ENCODE measurements around the gene DOCK6.
A peak's percentile ranks its signal among the peaks of the same experiment; 100 is the strongest.

The DOCK6 gene

GRCh38 chr19:11291991-11292390 is 29.7 kb upstream of the DOCK6 start:
- H3K27ac ChIP-seq: peak overlapping the region; percentile 78
- peaks cover 3% of the 10 kb centered on the region for H3K36me3 ChIP-seq
- H3K27me3 ChIP-seq: peaks cover 7% of the 10 kb centered on the region
- H3K4me1 ChIP-seq (ENCODE audit: control insufficient read depth in 1 of 2, insufficient read depth in 1 of 2, low read depth in 1 of 2, low read length in 1 of 2): peaks cover 65 to 67% of the 10 kb centered on the region in 2 experiments
- H3K9me3 ChIP-seq: no peaks in the 10 kb centered on the region
- no peak for TF ChIP-seq CTCF (IDR thresholded peaks at IDR 0.05)
- no peak overlapping the region for H3K4me3 ChIP-seq (ENCODE audit: low read depth in 1 of 2, low read length in 1 of 2)

DNA sequence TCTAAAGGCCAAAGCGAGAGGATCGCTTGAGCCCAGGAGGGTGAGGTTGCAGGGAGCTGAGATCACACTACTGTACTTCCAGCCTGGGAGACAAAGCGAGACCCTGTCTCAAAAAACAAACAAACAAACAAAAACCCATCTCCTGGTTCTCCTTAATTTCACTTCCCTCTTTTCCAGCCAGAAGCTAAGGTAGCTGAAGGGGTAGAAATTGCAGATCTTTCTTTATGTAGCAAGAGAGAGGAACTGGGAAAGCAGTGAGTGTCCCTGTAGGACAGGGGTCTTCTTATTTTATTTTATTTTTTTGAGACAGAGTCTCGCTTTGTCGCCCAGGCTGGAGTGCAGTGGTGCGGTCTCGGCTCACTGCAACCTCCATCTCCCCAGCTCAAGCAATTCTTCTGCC is 29.1 kb upstream of the DOCK6 start:
- Histone ChIP-seq H3K27me3 (peaks cover 12% of the 10 kb centered on the region), H3K4me1 (ENCODE audit: control insufficient read depth in 1 of 2, insufficient read depth in 1 of 2, low read depth in 1 of 2, low read length in 1 of 2) (peaks cover 60 to 62% of the 10 kb centered on the region in 2 experiments), H3K4me3 (ENCODE audit: low read depth in 1 of 2, low read length in 1 of 2) (no peak overlapping the region), H3K36me3 (peaks cover 3% of the 10 kb centered on the region), H3K27ac (peak overlapping the region; percentile 78), H3K9me3 (no peaks in the 10 kb centered on the region)
- no peak for TF ChIP-seq CTCF (IDR thresholded peaks at IDR 0.05)

GRCh38 chr19:11290256-11290655 is 27.9 kb upstream of the DOCK6 start:
- no peak overlapping the region for H3K27ac ChIP-seq
- no peak for TF ChIP-seq CTCF (IDR thresholded peaks at IDR 0.05)
- H3K36me3 ChIP-seq: no peaks in the 10 kb centered on the region
- no peaks in the 10 kb centered on the region for H3K9me3 ChIP-seq
- peaks cover 17% of the 10 kb centered on the region for H3K27me3 ChIP-seq
- no peak overlapping the region for H3K4me3 ChIP-seq (ENCODE audit: low read depth in 1 of 2, low read length in 1 of 2)
- H3K4me1 ChIP-seq (ENCODE audit: control insufficient read depth in 1 of 2, insufficient read depth in 1 of 2, low read depth in 1 of 2, low read length in 1 of 2): peaks cover 48 to 50% of the 10 kb centered on the region in 2 experiments

GRCh38 chr19:11288349-11288748 is 26.0 kb upstream of the DOCK6 start:
- H3K27me3 ChIP-seq: peaks cover 36% of the 10 kb centered on the region
- H3K9me3 ChIP-seq: no peaks in the 10 kb centered on the region
- H3K27ac ChIP-seq: no peak overlapping the region
- H3K36me3 ChIP-seq: no peaks in the 10 kb centered on the region
- peak; percentile 58 for TF ChIP-seq CTCF (IDR thresholded peaks at IDR 0.05)
- no peak overlapping the region for H3K4me3 ChIP-seq (ENCODE audit: low read depth in 1 of 2, low read length in 1 of 2)
- peaks cover 29 to 31% of the 10 kb centered on the region in 2 experiments for H3K4me1 ChIP-seq (ENCODE audit: control insufficient read depth in 1 of 2, insufficient read depth in 1 of 2, low read depth in 1 of 2, low read length in 1 of 2)

- H3K36me3 ChIP-seq: no peaks in the 10 kb centered on the region
- H3K4me1 ChIP-seq (ENCODE audit: control insufficient read depth in 1 of 2, insufficient read depth in 1 of 2, low read depth in 1 of 2, low read length in 1 of 2): peaks cover 10 to 12% of the 10 kb centered on the region in 2 experiments
- no peaks in the 10 kb centered on the region for H3K9me3 ChIP-seq
- TF ChIP-seq CTCF (IDR thresholded peaks at IDR 0.05): no peak
- H3K27ac ChIP-seq: no peak overlapping the region
- H3K27me3 ChIP-seq: peaks cover 55% of the 10 kb centered on the region
- no peak overlapping the region for H3K4me3 ChIP-seq (ENCODE audit: low read depth in 1 of 2, low read length in 1 of 2)
Observed at GRCh38 chr19:11286312-11286974, 24.1 kb upstream of the DOCK6 start.
